Measurements from ENCODE around the gene MORN5.

MORN5 gene

GRCh38 chr9:122183501-122183900 lies 23.8 kb downstream of the MORN5 start:
- Histone ChIP-seq H3K4me1 (ENCODE audit: insufficient read depth, low read length) (0 out of 2 replicates have a peak, but pooled peaks cover 6% of the 10 kb centered on the region), H3K9me3 (ENCODE audit: control insufficient read depth, insufficient read depth, low read length) (no peaks in the 10 kb centered on the region), H3K9ac (ENCODE audit: low read depth, low read length) (no peak overlapping the region), H3K36me3 (ENCODE audit: insufficient read depth, low read length) (no peaks in the 10 kb centered on the region)

DNA sequence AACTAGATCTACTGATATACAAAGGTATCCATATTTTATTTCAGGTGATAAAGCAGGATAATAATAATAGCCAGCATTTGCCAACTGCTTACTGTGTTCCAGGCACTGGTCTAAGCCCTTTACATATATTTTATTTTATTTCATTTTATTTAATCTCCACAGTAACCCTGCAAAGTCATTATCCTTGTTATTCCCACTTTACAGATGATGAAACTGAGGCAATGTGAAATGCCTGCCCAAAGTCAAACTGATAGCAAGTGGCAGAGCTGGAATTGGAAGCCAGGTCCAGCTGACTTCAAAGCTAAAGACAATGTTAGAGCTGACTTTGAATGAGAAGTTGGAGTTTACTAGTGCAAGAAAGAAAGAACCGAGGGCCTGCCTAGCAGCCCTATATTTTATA lies 24.8 kb downstream of the MORN5 start:
- 0 out of 2 replicates have a peak, but pooled peaks cover 5% of the 10 kb centered on the region for H3K4me1 ChIP-seq (ENCODE audit: insufficient read depth, low read length)
- H3K9me3 ChIP-seq (ENCODE audit: control insufficient read depth, insufficient read depth, low read length), result no peaks in the 10 kb centered on the region
- no peaks in the 10 kb centered on the region for H3K36me3 ChIP-seq (ENCODE audit: insufficient read depth, low read length)
- H3K9ac ChIP-seq (ENCODE audit: low read depth, low read length), result no peak overlapping the region

DNA sequence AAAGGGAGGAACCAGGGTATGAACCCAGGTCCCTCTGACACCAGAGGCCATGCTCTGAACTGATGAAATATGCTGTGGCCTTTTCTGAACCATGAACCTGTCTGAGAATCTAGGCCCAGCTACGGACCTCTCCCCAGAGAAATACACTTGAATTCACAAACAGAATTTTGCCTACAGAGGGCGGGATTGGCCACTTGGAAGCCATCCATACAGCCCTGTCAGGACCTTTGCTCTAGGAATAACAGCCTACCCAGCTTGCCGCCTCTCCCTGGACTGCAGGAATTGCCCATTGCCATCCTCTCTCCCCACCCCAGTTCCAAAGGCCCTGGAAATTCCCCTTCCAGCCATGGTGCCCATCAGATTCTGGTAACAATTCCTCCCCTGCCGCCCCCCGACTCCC lies 26.6 kb downstream of the MORN5 start:
- no peaks in the 10 kb centered on the region for H3K9me3 ChIP-seq (ENCODE audit: control insufficient read depth, insufficient read depth, low read length)
- no peak overlapping the region for H3K9ac ChIP-seq (ENCODE audit: low read depth, low read length)
- peaks cover 5% of the 10 kb centered on the region; the same call in 1 of the 2 replicates for H3K4me1 ChIP-seq (ENCODE audit: insufficient read depth, low read length)
- no peaks in the 10 kb centered on the region for H3K36me3 ChIP-seq (ENCODE audit: insufficient read depth, low read length)

GRCh38 chr9:122186777-122187470 lies 27.2 kb downstream of the MORN5 start:
- H3K9ac ChIP-seq (ENCODE audit: low read depth, low read length), result no peak overlapping the region
- H3K4me1 ChIP-seq (ENCODE audit: insufficient read depth, low read length), result peaks cover 8% of the 10 kb centered on the region
- H3K36me3 ChIP-seq (ENCODE audit: insufficient read depth, low read length), result no peaks in the 10 kb centered on the region
- no peaks in the 10 kb centered on the region for H3K9me3 ChIP-seq (ENCODE audit: control insufficient read depth, insufficient read depth, low read length)

GRCh38 chr9:122188369-122188768 lies 28.7 kb downstream of the MORN5 start:
- Histone ChIP-seq H3K9ac (ENCODE audit: low read depth, low read length) (no peak overlapping the region), H3K4me1 (ENCODE audit: insufficient read depth, low read length) (peaks cover 19% of the 10 kb centered on the region), H3K9me3 (ENCODE audit: control insufficient read depth, insufficient read depth, low read length) (no peaks in the 10 kb centered on the region), H3K36me3 (ENCODE audit: insufficient read depth, low read length) (no peaks in the 10 kb centered on the region)

DNA sequence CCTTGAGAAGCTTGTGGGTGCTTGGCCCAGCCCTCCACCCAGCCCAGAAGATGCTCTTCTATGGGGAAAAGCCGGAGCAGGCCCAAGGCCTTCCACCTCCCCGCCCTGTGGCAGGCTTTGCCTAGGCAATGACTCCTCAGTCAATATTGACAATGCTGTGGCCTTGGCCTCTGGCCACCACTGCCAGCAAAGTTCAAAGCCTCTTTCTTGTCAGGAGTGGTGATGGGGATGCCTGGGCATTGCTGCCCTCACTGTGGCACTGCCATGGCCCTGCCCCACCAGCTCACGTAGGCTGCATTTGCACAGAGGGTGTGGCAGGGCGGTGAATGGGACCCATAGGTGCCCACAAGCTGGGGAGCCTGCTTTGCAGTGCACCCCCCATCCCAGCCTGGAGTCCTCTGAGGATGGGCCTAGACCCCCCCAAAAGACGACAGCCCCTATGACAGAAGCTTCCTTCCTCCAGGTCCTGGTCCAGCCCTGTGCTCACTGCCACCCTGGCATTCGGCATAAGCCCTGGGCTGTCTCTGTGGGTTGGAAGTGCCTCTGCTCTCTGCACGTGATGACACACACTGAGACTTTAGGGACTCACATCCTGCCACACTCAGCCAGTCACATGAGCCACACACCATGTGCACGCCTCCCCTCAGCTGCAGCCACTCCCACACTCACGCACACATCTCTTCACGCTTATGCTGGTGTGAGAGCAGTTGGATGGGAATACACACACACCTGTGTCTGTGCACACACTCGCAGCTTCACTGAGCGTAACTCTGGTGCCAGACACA lies 31.1 kb downstream of the MORN5 start:
- Histone ChIP-seq H3K4me1 (ENCODE audit: insufficient read depth, low read length) (peaks cover 19% of the 10 kb centered on the region), H3K36me3 (ENCODE audit: insufficient read depth, low read length) (no peaks in the 10 kb centered on the region), H3K9me3 (ENCODE audit: control insufficient read depth, insufficient read depth, low read length) (no peaks in the 10 kb centered on the region), H3K9ac (ENCODE audit: low read depth, low read length) (no peak overlapping the region)

DNA sequence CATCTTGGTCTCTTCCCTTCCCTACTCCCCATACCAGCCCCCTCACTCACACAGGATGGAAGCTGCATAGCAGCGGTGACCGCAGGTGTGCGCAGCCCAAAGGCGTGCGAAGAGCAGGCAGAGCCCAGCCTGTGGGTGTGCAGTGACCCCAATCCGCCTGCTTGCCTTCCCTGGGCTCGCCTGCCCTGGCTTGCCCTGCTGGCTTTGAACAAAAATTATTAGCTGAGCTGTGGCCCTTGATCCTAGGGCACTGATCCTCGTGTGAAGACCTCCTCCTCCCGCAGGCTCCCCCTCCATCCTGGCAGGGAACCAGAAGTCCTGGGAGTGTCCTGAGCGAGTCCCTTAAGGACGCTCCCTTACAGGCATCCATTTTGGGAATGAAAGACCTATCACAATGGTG lies 31.9 kb downstream of the MORN5 start:
- Histone ChIP-seq H3K9me3 (ENCODE audit: control insufficient read depth, insufficient read depth, low read length) (no peaks in the 10 kb centered on the region), H3K9ac (ENCODE audit: low read depth, low read length) (no peak overlapping the region), H3K36me3 (ENCODE audit: insufficient read depth, low read length) (no peaks in the 10 kb centered on the region), H3K4me1 (ENCODE audit: insufficient read depth, low read length) (peaks cover 19% of the 10 kb centered on the region)

DNA sequence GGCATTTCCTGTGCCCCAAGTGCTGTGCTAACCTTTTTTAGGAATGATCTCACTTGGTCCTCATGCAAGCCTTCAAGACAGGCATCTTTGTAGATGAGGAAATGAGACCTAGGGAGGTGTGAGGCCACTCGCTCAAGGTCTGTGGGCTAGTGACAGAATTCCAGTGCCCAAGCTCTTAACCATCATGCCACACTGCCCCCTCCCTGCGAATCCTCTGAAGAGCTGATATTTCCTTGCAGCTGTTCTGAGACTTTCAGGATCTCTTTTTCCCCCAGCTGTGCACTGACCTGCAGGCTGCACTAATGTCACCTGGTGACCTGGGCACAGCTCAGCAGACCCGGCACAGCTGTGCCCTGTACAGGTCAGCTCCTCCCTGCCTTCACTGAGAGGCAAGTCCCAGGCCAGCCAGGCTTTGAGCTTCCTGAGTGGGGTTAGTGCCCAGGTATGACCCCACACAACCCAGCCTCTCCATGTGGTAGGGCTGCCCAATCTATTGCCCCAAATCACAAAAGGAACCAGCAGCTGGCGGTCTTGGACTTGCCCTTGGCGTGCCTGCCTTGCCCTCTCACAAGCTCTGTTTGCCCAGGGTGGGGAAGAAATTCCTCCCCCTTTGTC lies 32.7 kb downstream of the MORN5 start:
- Histone ChIP-seq H3K9ac (ENCODE audit: low read depth, low read length) (no peak overlapping the region), H3K4me1 (ENCODE audit: insufficient read depth, low read length) (peaks cover 20% of the 10 kb centered on the region), H3K36me3 (ENCODE audit: insufficient read depth, low read length) (no peaks in the 10 kb centered on the region), H3K9me3 (ENCODE audit: control insufficient read depth, insufficient read depth, low read length) (no peaks in the 10 kb centered on the region)

DNA sequence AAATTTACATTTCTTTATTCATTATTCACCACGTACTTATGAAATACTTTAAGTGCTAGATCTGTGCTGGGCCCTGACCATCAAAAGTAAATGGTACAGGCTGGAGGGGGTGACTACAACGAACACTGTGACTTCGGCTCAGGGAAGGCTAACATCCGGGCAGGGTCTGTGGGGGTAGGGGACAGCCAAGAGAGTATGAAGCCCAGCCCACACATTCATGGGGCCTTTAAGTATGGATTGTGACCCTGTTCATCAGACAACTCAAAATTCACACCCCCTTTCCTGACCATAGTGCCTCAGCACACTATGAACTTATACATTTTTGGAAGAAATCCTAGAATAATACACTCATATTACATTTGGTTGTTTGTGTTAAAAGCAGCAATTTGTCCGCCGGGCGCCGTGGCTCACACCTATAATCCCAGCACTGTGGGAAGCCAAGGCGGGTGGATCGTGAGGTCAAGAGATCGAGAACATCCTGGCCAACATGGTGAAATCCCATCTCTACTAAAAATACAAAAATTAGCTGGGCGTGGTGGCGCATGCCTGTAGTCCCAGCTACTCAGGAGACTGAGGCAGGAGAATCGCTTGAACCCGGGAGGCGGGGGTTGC lies 33.3 kb downstream of the MORN5 start:
- H3K9me3 ChIP-seq (ENCODE audit: control insufficient read depth, insufficient read depth, low read length), result no peaks in the 10 kb centered on the region
- H3K36me3 ChIP-seq (ENCODE audit: insufficient read depth, low read length), result no peaks in the 10 kb centered on the region
- H3K9ac ChIP-seq (ENCODE audit: low read depth, low read length), result no peak overlapping the region
- H3K4me1 ChIP-seq (ENCODE audit: insufficient read depth, low read length), result peaks cover 25% of the 10 kb centered on the region

DNA sequence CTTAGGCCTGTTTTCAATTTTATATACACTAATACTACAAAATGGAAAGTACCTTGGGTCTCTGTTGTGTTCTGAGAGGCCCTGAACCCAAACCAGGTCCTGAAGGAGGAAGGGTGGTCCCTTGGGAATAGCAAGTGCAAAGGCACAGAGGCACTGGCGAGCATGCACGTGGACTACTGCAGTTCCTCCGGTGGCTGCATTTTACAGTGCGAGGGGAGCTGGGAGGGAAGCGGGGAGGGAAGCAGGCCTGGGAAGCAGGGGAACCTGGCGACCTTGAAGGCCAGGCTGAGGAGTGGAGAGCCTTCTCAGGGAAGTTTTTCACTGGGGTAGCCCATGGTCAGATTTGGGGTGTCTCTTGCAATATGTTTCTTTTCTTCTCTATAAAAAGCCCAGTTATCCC lies 33.9 kb downstream of the MORN5 start:
- Histone ChIP-seq H3K36me3 (ENCODE audit: insufficient read depth, low read length) (no peaks in the 10 kb centered on the region), H3K9ac (ENCODE audit: low read depth, low read length) (no peak overlapping the region), H3K4me1 (ENCODE audit: insufficient read depth, low read length) (peaks cover 25% of the 10 kb centered on the region), H3K9me3 (ENCODE audit: control insufficient read depth, insufficient read depth, low read length) (no peaks in the 10 kb centered on the region)

GRCh38 chr9:122195875-122196274 lies 36.2 kb downstream of the MORN5 start:
- Histone ChIP-seq H3K4me1 (ENCODE audit: insufficient read depth, low read length) (peaks cover 24% of the 10 kb centered on the region), H3K9me3 (ENCODE audit: control insufficient read depth, insufficient read depth, low read length) (no peaks in the 10 kb centered on the region), H3K36me3 (ENCODE audit: insufficient read depth, low read length) (no peaks in the 10 kb centered on the region), H3K9ac (ENCODE audit: low read depth, low read length) (no peak overlapping the region)

DNA sequence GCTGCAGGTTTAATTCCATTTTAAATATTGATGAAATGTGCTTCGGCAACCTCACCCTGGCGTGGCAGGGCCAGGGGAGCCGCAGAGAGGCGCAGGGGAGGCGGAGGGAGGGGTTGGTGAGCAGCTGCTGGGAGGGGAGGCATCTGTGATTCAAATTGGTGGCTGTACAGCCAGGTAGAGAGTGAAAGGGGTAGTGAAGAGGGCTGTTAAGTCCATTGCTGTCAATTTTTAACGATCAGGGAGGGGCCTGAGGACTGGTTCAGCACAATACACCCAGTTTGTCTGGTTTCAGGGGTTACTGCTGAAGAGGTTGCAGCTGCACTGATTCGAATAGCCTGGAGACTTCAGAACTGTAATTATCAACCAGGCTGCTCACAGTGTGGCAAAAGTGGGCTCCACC lies 37.7 kb downstream of the MORN5 start:
- H3K36me3 ChIP-seq (ENCODE audit: insufficient read depth, low read length), result no peaks in the 10 kb centered on the region

DNA sequence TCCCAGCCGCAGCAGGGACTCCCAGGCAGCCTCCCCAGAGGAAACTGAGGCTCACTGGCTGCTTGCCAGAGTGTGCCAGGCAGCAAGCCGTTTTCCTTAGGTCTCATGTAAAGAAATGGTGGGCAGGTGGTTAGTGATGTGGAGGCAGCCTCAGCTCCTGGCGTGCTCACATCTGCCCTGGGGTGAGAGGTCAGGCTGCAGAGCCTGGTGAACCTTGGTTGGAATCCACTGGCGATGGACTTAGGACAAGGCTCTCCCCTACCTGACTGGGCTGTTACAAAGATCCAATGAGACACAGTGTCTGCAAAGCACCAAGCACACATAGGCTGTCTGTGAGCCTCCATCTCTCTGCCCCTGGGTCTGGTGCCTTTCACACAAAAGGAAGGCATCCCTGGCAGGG lies 38.2 kb downstream of the MORN5 start:
- no peaks in the 10 kb centered on the region for H3K36me3 ChIP-seq (ENCODE audit: insufficient read depth, low read length)
- no peaks in the 10 kb centered on the region for H3K9me3 ChIP-seq (ENCODE audit: control insufficient read depth, insufficient read depth, low read length)
- H3K9ac ChIP-seq (ENCODE audit: low read depth, low read length), result no peak overlapping the region
- peaks cover 7% of the 10 kb centered on the region; the same call in 1 of the 2 replicates for H3K4me1 ChIP-seq (ENCODE audit: insufficient read depth, low read length)

More for the DNA sequence above, 37.7 kb downstream of the MORN5 start:
- H3K9ac ChIP-seq (ENCODE audit: low read depth, low read length), result no peak overlapping the region
- H3K4me1 ChIP-seq (ENCODE audit: insufficient read depth, low read length), result peaks cover 11% of the 10 kb centered on the region; the same call in 1 of the 2 replicates
- no peaks in the 10 kb centered on the region for H3K9me3 ChIP-seq (ENCODE audit: control insufficient read depth, insufficient read depth, low read length)

DNA sequence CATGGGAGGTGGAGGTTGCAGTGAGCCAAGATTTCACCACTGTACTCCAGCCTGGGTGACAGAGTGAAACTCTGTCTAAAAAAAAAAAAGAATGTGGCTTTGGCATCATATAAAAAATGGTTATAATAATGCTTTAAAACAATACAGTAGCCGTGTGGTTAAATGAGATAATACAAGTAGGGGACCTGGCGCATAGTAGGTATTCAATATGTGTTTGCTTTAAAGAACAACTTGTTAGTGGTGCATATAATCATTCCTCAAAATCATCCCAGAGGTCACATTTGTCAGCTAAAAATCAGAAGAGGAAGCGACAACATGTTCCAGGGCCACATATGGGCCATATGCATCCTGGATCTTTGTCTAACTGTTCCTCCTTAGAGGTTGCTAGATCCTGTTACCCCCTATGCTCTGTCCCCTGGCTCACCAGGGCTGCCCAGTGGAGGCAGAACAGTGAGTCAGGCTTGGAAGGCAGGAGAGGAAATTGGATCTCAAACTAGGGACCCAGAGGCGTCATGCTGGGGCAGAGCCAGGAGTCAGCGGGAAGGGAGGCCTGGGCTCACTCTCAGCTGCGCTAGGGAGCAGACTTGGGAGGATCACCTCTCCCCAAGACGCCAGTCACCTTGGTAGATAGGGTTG lies 41.4 kb downstream of the MORN5 start:
- no peaks in the 10 kb centered on the region for H3K9me3 ChIP-seq (ENCODE audit: control insufficient read depth, insufficient read depth, low read length)

More for the DNA sequence above, 41.4 kb downstream of the MORN5 start:
- H3K36me3 ChIP-seq (ENCODE audit: insufficient read depth, low read length), result no peaks in the 10 kb centered on the region
- no peak overlapping the region for H3K9ac ChIP-seq (ENCODE audit: low read depth, low read length)
- peaks cover 11% of the 10 kb centered on the region; the same call in 1 of the 2 replicates for H3K4me1 ChIP-seq (ENCODE audit: insufficient read depth, low read length)

Measured in ES-I3 (cell line).